K562 (cell line): ENCODE measurements around the gene TBX1. TPM values are rescaled to one million over a fixed set of nuclear protein-coding genes. Genes with fewer than 3 reads are reported as not detected.

Experiments used
- BRD9 ChIP-seq: fragments of 450-650 bp; IDR thresholded peaks from 2 replicates; pipeline ENCODE4 v1.6.1; 2018; ENCODE audit warnings: low read depth; ENCODE audit not compliant: partially characterized antibody
- CHD2 ChIP-seq: IDR thresholded peaks from 2 replicates; pipeline ENCODE4 v1.6.1; 2011; ENCODE audit warnings: low read depth, low read length
- HSF4 ChIP-seq: fragments of 250-450 bp; sonication (Bioruptor Pico); IDR thresholded peaks from 2 replicates; pipeline ENCODE4 v2.1.2; 2022; ENCODE audit warnings: mild to moderate bottlenecking, moderate library complexity, borderline replicate concordance
- JUNB ChIP-seq: fragments of 450-650 bp; formaldehyde crosslinking; conservative IDR thresholded peaks from 2 replicates; pipeline ENCODE4 v1.4.0; 2020; ENCODE audit warnings: mild to moderate bottlenecking
- LCOR ChIP-seq: sonication (generic); formaldehyde crosslinking; IDR thresholded peaks from 2 replicates; pipeline ENCODE4 v1.8.0; 2022; ENCODE audit warnings: mild to moderate bottlenecking, missing genetic modification reagents
- MTA3 ChIP-seq: fragments of 450-650 bp; formaldehyde crosslinking; IDR thresholded peaks from 2 replicates; pipeline ENCODE4 v1.6.1; 2017; ENCODE audit warnings: mild to moderate bottlenecking, borderline replicate concordance
- OTX1 ChIP-seq: fragments of 450-650 bp; formaldehyde crosslinking; IDR thresholded peaks from 2 replicates; pipeline ENCODE4 v1.4.0; 2022; ENCODE audit warnings: mild to moderate bottlenecking
- PCBP2 ChIP-seq: fragments of 200-400 bp; formaldehyde crosslinking; IDR thresholded peaks from 2 replicates; pipeline ENCODE4 v1.6.1; 2018; ENCODE audit warnings: low read length, low read depth, mild to moderate bottlenecking, moderate library complexity; ENCODE audit not compliant: poor library complexity, severe bottlenecking
- PTRF ChIP-seq: fragments of 450-650 bp; IDR thresholded peaks from 2 replicates; pipeline ENCODE4 v1.6.1; 2016; ENCODE audit warnings: mild to moderate bottlenecking, missing genetic modification characterization, missing compliant biosample characterization
- SP2 ChIP-seq: IDR thresholded peaks from 2 replicates; pipeline ENCODE4 v1.6.1; 2011; ENCODE audit warnings: mild to moderate bottlenecking, low read depth, low read length, moderate library complexity; ENCODE audit not compliant: poor library complexity, severe bottlenecking; ENCODE audit errors: extremely low read depth
- SRSF9 ChIP-seq: fragments of 200-400 bp; formaldehyde crosslinking; IDR thresholded peaks from 2 replicates; pipeline ENCODE4 v1.6.1; 2017; ENCODE audit warnings: low read depth, low read length, borderline replicate concordance
- XRCC3 ChIP-seq: fragments of 450-650 bp; IDR thresholded peaks from 2 replicates; pipeline ENCODE4 v1.6.1; 2017; ENCODE audit warnings: mild to moderate bottlenecking, moderate library complexity
- ZKSCAN1 ChIP-seq: fragments of 150-350 bp; IDR thresholded peaks from 2 replicates; pipeline ENCODE4 v1.6.1; 2016; ENCODE audit warnings: low read depth, low read length
- ZNF274 ChIP-seq: IDR thresholded peaks from 2 replicates; pipeline ENCODE4 v1.6.1; 2011; ENCODE audit warnings: low read depth, mild to moderate bottlenecking, low read length, moderate library complexity, borderline replicate concordance
- polyA plus RNA-seq, 8 experiments: library from polyadenylated mRNA; depleted of rRNA in 4 of 8; stranded (reverse) in 5 of 8; unstranded in 3 of 8; fragments of >200 nt; fragmentation: Nextera tagmentation in 2 of 8; fragmentation: Illumina TruSeq in 1 of 8; extraction: Ambion mirVana in 2 of 8; extraction: Trizol in 1 of 8; gene quantifications; 2 replicates each; pipeline versions ENCODE4 v1.2.1 to v1.2.3, GENCODE V29; 2011 to 2014; ENCODE audit warnings: inconsistent platforms in 1 of 8, missing spikeins in 1 of 8
- total RNA-seq, 7 experiments: library from RNA; depleted of rRNA in 6 of 7; stranded (reverse); fragments of >200 nt in 6 of 7; fragmentation: Illumina TruSeq in 2 of 7; extraction: Trizol in 2 of 7; gene quantifications; 2 replicates each; pipeline versions ENCODE4 v1.2.1 to v1.2.3, GENCODE V29; 2011 to 2021; ENCODE audit warnings: low replicate concordance in 1 of 7
- TF ChIP-seq, protein P1 (sequence below), 2 experiments: fragments of 450-650 bp; IDR thresholded peaks; 2 replicates each; pipeline ENCODE4 v1.6.1; 2016; ENCODE audit warnings: mild to moderate bottlenecking in 2 of 2, borderline replicate concordance in 1 of 2, low read depth in 1 of 2, moderate library complexity in 1 of 2
- TF ChIP-seq, protein P2 (sequence below): sonication (generic); formaldehyde crosslinking; IDR thresholded peaks from 2 replicates; pipeline ENCODE4 v1.8.1; 2023; ENCODE audit warnings: mild to moderate bottlenecking, missing genetic modification reagents, moderate library complexity
- TF ChIP-seq, protein P3 (sequence below), 2 experiments: fragments of 450-650 bp in 1 of 2; sonication (generic) in 1 of 2; formaldehyde crosslinking; conservative IDR thresholded peaks; 2 replicates each; pipeline versions ENCODE4 v1.4.0 to v1.8.1; 2020 to 2022; ENCODE audit warnings: mild to moderate bottlenecking in 1 of 2, missing genetic modification reagents in 1 of 2

TBX1 gene
- total and polyA plus RNA-seq, 9 of the 15 experiments (the other 6 are each of a cell fraction or from before 2014, with no cell fraction given), result 0.07 to 35.0 (median 3.9) TPM

DNA sequence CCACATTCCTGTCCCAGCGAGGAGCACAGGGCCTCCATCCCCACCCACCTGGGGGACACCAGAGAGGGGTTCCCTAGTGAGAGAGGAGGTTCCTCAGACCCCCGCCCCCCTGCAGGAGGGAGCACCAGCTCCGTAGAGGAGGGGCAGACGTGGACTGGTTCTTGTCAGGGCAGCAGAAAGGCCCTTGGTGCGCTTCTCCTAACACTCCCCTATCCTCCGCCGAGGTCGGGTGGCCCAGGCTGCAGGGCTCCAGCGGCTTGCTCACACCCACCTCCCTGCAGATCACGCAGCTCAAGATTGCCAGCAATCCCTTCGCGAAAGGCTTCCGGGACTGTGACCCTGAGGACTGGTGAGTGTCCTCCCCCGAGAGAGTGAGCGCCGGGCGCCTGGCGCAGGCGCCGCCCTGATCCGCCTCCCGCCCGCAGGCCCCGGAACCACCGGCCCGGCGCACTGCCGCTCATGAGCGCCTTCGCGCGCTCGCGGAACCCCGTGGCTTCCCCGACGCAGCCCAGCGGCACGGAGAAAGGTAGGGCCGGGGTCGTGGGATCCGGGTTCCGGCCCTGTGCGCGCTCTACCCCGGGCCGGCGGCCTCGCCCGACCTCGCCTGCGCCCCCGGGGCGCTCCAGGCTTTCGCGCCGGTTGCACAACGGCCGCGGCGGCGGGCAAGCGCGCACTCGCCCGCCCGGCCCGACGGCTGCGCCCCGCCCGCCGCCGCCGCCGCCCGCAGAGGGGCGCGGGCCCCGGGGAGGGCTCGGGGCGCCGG is 5.1 kb downstream of the TBX1 start (continued):
- TF ChIP-seq, protein P1, sequence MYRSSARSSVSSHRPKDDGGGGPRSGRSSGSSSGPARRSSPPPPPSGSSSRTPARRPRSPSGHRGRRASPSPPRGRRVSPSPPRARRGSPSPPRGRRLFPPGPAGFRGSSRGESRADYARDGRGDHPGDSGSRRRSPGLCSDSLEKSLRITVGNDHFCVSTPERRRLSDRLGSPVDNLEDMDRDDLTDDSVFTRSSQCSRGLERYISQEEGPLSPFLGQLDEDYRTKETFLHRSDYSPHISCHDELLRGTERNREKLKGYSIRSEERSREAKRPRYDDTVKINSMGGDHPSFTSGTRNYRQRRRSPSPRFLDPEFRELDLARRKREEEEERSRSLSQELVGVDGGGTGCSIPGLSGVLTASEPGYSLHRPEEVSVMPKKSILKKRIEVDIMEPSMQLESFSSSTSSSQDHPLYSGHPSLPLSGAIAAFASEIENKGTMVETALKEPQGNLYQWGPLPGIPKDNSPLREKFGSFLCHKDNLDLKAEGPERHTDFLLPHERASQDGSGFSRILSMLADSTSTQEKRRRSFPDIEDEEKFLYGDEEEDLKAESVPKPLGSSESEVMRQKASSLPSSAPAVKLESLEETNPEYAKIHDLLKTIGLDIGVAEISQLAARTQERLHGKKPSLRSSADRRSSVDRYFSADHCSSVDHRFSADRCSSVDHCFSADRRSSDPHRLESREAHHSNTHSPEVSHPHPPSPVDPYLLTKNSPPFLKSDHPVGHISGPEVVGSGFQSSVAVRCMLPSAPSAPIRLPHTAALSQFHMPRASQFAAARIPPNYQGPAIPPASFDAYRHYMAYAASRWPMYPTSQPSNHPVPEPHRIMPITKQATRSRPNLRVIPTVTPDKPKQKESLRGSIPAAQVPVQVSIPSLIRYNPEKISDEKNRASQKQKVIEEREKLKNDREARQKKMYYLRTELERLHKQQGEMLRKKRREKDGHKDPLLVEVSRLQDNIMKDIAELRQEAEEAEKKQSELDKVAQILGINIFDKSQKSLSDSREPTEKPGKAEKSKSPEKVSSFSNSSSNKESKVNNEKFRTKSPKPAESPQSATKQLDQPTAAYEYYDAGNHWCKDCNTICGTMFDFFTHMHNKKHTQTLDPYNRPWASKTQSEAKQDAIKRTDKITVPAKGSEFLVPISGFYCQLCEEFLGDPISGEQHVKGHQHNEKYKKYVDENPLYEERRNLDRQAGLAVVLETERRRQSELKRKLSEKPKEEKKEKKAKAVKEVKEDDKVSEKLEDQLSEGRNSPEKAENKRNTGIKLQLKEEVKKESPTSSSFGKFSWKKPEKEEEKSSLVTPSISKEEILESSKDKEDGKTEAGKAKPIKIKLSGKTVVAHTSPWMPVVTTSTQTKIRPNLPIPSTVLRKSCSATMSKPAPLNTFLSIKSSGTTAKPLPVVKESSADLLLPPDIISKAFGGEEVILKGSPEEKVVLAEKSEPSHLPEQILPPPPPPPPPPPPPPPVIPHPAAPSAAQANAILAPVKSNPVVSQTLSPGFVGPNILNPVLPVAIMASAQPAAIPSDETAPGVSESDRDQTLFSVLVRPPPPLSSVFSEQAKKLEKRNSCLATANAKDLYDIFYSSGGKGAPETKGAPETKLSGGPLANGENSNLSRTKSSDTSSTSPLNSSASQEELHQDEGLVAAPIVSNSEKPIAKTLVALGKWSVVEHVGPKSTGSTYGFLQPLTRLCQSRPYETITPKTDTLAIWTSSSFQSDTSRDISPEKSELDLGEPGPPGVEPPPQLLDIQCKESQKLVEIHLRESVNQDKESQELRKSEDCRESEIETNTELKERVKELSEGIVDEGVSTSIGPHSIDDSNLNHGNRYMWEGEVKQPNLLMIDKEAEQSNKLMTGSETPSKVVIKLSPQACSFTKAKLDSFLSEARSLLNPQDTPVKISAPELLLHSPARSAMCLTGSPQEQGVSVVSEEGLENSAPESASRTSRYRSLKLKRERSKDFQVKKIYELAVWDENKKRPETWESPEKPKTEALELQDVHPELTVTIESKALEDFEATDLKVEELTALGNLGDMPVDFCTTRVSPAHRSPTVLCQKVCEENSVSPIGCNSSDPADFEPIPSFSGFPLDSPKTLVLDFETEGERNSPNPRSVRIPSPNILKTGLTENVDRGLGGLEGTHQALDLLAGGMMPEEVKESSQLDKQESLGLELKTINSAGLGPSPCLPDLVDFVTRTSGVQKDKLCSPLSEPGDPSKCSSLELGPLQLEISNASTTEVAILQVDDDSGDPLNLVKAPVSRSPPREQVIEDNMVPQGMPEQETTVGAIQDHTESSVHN (IDR thresholded peaks at IDR 0.05; ENCODE audit: borderline replicate concordance in 1 of 2, low read depth in 1 of 2), result no peak
- TF ChIP-seq PTRF (tag) (no peak), SP2 (no peak), BRD9 (no peak), JUNB (CRISPR knock-in tag) (no peak), HSF4 (CRISPR knock-in tag) (no peak), OTX1 (CRISPR knock-in tag) (no peak), CHD2 (no peak), LCOR (CRISPR knock-in tag) (no peak), ZKSCAN1 (no peak), ZNF274 (no peak), XRCC3 (no peak), MTA3 (no peak), PCBP2 (no peak), SRSF9 (no peak)
- TF ChIP-seq, protein P2, sequence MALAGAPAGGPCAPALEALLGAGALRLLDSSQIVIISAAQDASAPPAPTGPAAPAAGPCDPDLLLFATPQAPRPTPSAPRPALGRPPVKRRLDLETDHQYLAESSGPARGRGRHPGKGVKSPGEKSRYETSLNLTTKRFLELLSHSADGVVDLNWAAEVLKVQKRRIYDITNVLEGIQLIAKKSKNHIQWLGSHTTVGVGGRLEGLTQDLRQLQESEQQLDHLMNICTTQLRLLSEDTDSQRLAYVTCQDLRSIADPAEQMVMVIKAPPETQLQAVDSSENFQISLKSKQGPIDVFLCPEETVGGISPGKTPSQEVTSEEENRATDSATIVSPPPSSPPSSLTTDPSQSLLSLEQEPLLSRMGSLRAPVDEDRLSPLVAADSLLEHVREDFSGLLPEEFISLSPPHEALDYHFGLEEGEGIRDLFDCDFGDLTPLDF (CRISPR knock-in tag), result no peak
- TF ChIP-seq, protein P3, sequence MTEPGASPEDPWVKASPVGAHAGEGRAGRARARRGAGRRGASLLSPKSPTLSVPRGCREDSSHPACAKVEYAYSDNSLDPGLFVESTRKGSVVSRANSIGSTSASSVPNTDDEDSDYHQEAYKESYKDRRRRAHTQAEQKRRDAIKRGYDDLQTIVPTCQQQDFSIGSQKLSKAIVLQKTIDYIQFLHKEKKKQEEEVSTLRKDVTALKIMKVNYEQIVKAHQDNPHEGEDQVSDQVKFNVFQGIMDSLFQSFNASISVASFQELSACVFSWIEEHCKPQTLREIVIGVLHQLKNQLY (CRISPR knock-in tag; conservative IDR thresholded peaks at IDR 0.05), result no peak
